OCI-LY1 (cell line): ENCODE measurements around the gene CSF3R.

Experiments used
- EZH2 ChIP-seq: fragments of 200-600 bp; sonication (generic), shearing (Covaris generic); IDR thresholded peaks from 2 replicates; pipeline ENCODE4 v1.8.0; 2017; ENCODE audit warnings: borderline replicate concordance, mixed run types, mild to moderate bottlenecking, antibody characterized with exemption, low read length, moderate library complexity, mixed read lengths
- TF ChIP-seq, protein P1 (sequence below): fragments of 200-600 bp; sonication (generic), shearing (Covaris generic); IDR thresholded peaks from 2 replicates; pipeline ENCODE4 v1.5.1; 2017; ENCODE audit warnings: mild to moderate bottlenecking, antibody characterized with exemption, low read length, moderate library complexity, mixed read lengths

DNA sequence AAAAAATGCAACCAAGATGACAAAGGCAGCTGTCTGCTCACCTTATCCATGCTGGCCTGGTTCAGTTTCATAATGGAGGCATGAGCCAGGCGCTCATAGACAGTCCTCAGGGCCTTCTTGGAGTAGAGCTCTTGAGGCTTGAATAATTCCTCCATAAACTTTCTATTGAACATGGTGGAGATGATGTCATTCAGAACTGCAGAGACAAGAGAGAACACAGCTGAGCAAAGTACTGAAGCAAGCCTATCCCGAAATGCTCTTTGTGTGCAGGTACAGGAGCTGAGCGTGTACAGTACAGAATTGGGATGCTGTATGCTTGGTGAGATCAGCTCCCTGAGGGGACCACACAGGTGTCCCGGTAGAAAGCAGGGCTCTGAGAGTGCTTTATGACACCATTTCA, 44.0 kb downstream of the CSF3R start:
- TF ChIP-seq, protein P1, sequence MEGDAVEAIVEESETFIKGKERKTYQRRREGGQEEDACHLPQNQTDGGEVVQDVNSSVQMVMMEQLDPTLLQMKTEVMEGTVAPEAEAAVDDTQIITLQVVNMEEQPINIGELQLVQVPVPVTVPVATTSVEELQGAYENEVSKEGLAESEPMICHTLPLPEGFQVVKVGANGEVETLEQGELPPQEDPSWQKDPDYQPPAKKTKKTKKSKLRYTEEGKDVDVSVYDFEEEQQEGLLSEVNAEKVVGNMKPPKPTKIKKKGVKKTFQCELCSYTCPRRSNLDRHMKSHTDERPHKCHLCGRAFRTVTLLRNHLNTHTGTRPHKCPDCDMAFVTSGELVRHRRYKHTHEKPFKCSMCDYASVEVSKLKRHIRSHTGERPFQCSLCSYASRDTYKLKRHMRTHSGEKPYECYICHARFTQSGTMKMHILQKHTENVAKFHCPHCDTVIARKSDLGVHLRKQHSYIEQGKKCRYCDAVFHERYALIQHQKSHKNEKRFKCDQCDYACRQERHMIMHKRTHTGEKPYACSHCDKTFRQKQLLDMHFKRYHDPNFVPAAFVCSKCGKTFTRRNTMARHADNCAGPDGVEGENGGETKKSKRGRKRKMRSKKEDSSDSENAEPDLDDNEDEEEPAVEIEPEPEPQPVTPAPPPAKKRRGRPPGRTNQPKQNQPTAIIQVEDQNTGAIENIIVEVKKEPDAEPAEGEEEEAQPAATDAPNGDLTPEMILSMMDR, result no peak
- no peak for TF ChIP-seq EZH2
